ENCODE data around the gene TNFRSF14. TPM values are rescaled to one million over a fixed set of nuclear protein-coding genes. Genes with fewer than 3 reads are reported as not detected.

Gene TNFRSF14
- total and polyA plus RNA-seq, 2 of the 13 experiments (the other 11 are each of a cell fraction or from before 2014, with no cell fraction given): 11.9 to 49.9 TPM

DNA sequence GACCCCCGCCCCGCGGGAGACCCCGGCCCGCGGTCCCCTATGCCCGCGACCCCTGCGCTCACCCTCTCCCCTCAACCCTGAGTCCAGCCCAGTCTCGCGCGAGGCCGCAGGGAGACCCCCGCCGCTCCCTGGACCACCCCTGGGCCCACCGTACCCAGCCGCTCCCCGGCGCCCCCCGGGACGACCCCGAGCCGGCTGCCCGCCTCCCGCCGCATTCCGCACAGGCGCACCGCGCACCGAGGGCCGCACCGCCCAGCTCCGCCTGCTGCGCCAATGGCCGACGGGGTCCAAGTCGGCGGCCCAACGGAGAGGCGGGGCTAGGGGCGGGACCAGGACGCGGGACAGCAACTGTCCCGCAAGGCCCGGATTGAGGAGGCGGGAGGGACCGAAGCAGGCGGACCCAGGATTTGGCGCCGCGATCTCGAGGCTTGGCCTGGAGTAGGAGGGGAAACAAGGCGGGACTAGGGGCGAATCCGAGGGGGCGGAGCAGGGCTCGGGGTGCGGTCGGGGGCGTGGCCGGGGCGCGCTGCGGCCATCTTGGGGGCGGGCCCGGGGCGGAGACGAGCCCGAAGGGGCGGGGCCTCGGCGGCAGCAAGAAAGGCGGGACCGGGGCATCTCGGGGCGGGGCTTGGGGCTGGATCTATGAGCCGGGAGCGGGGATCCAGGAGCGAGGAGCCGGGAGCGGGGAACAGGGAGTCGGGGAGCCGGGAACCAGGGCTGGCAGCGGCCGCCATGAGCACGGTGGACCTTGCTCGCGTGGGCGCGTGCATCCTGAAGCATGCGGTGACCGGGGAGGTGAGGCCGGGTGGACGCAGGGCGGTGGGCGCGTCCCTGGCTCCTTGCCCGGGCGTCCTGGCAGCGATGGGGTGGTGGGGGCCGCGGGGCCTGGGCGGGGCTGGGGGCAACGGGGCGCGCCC is 30.2 kb downstream of the TNFRSF14 start, which contains the start of gene PRXL2B (continued):
- TF ChIP-seq KLF15 (CRISPR knock-in tag; IDR thresholded peaks at IDR 0.05; ENCODE audit: borderline replicate concordance) (no peak), ZMYM3 (CRISPR knock-in tag; IDR thresholded peaks at IDR 0.05) (no peak), SMAD3 (CRISPR knock-in tag; IDR thresholded peaks at IDR 0.05) (no peak), ZSCAN9 (CRISPR knock-in tag; IDR thresholded peaks at IDR 0.05; ENCODE audit: borderline replicate concordance) (no peak), IRX3 (CRISPR knock-in tag; IDR thresholded peaks at IDR 0.05; ENCODE audit: borderline replicate concordance, low read depth) (no peak), ZUFSP (CRISPR knock-in tag; IDR thresholded peaks at IDR 0.05; ENCODE audit: borderline replicate concordance) (no peak), IKZF4 (CRISPR knock-in tag; IDR thresholded peaks at IDR 0.05; ENCODE audit: borderline replicate concordance, low read depth, not compliant biosample characterization) (peak; percentile 39), ZSCAN21 (CRISPR knock-in tag; IDR thresholded peaks at IDR 0.05; ENCODE audit: borderline replicate concordance) (0 out of 2 replicates have a peak, but pooled peaks have one; percentile 10), ZNF724P (CRISPR knock-in tag; IDR thresholded peaks at IDR 0.05; ENCODE audit: borderline replicate concordance) (peak; percentile 89), IKZF1 (IDR thresholded peaks at IDR 0.05) (no peak), ZFP62 (CRISPR knock-in tag; IDR thresholded peaks at IDR 0.05) (no peak), ATRX (CRISPR knock-in tag; IDR thresholded peaks at IDR 0.05; ENCODE audit: borderline replicate concordance) (no peak), NBN (conservative IDR thresholded peaks at IDR 0.05) (no peak), RARA (CRISPR knock-in tag; IDR thresholded peaks at IDR 0.05) (peak; percentile 16; the same call in 1 of the 2 replicates), ZNF75D (CRISPR knock-in tag; IDR thresholded peaks at IDR 0.05; ENCODE audit: borderline replicate concordance) (no peak), ATF7 (IDR thresholded peaks at IDR 0.05) (no peak), ATF7 (CRISPR knock-in tag; IDR thresholded peaks at IDR 0.05) (no peak), ZBTB44 (CRISPR knock-in tag; IDR thresholded peaks at IDR 0.05) (no peak), PCBP1 (IDR thresholded peaks at IDR 0.05; ENCODE audit: borderline replicate concordance, low read depth, low read length) (no peak), ZNF260 (CRISPR knock-in tag; IDR thresholded peaks at IDR 0.05; ENCODE audit: borderline replicate concordance, low read depth) (no peak), RBM22 (optimal IDR thresholded peaks at IDR 0.05; ENCODE audit: low read length) (no peak), ZNF644 (CRISPR knock-in tag; IDR thresholded peaks at IDR 0.05; ENCODE audit: low read depth) (no peak), ATF7-NPFF (CRISPR knock-in tag; IDR thresholded peaks at IDR 0.05; ENCODE audit: low read depth) (peak; percentile 59; the same call in 1 of the 2 replicates), ZFY (CRISPR knock-in tag; IDR thresholded peaks at IDR 0.05) (peak; percentile 61), SMAD9 (CRISPR knock-in tag; IDR thresholded peaks at IDR 0.05) (no peak)
- TF ChIP-seq, protein P1, sequence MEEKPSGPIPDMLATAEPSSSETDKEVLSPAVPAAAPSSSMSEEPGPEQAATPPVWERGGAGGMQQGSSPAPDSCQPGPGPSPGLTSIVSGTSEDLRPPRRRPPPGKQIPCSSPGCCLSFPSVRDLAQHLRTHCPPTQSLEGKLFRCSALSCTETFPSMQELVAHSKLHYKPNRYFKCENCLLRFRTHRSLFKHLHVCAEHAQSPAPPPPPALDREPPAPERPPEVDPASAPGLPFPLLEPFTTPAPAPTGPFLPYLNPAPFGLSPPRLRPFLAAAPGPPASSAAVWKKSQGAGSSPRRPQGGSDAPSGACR (CRISPR knock-in tag; IDR thresholded peaks at IDR 0.05): no peak

Measured in HepG2 (cell line).